ENCODE results near the gene DPEP3.
"Not testable (repeated sequence)": the region's sequence is repeated elsewhere in the genome, so short reads cannot be mapped to it uniquely, and the experiment has no call there.

DPEP3 gene

GRCh38 chr16:67943619-67944504, 36.4 kb downstream of the DPEP3 start, which contains the start of gene LCAT:
Gene LCAT (minus strand): TSS chr16:67944120. CDS start chr16:67944101, 19 bp downstream.
- no peak for DNase-seq

- DNase-seq: no peak
These were observed 37.1 kb downstream of the DPEP3 start for GRCh38 chr16:67943256-67943618.

- no peak for DNase-seq
These were observed 37.6 kb downstream of the DPEP3 start for GRCh38 chr16:67942510-67943255.

GRCh38 chr16:67942200-67942509, 38.1 kb downstream of the DPEP3 start:
- DNase-seq: peak; percentile 22

- DNase-seq: no peak
These were observed 38.7 kb downstream of the DPEP3 start for GRCh38 chr16:67941469-67942199.

GRCh38 chr16:67940446-67941089, 39.7 kb downstream of the DPEP3 start:
- no peak for DNase-seq

- DNase-seq: peak; percentile 24
These were observed 40.5 kb downstream of the DPEP3 start for GRCh38 chr16:67939507-67940445.

- DNase-seq: not testable (repeated sequence)
These were observed 42.6 kb downstream of the DPEP3 start for GRCh38 chr16:67937713-67938112.

- DNase-seq: peak; percentile 84
These were observed 43.3 kb downstream of the DPEP3 start for GRCh38 chr16:67936880-67937605.

GRCh38 chr16:67936124-67936879, 44.0 kb downstream of the DPEP3 start, which contains the start of gene PSMB10:
Gene PSMB10 (minus strand): TSS chr16:67936850. CDS start chr16:67936749, 101 bp downstream.
- peak; percentile 25 for DNase-seq

GRCh38 chr16:67935402-67936123, 44.7 kb downstream of the DPEP3 start:
- DNase-seq: peak; percentile 97

GRCh38 chr16:67935101-67935401, 45.2 kb downstream of the DPEP3 start:
- DNase-seq: no peak

GRCh38 chr16:67934306-67935100, 45.8 kb downstream of the DPEP3 start:
- DNase-seq: no peak

- no peak for DNase-seq
These were observed 46.5 kb downstream of the DPEP3 start for GRCh38 chr16:67933805-67934204.

GRCh38 chr16:67932462-67932840, 47.8 kb downstream of the DPEP3 start:
- DNase-seq: no peak

GRCh38 chr16:67931712-67932461, 48.4 kb downstream of the DPEP3 start, which contains the start of gene CTRL:
Gene CTRL (minus strand): TSS chr16:67931862. CDS start chr16:67931852, 10 bp downstream.
- DNase-seq: no peak

GRCh38 chr16:67930678-67931211, 49.6 kb downstream of the DPEP3 start:
- no peak for DNase-seq

- DNase-seq: no peak
These were observed 50.1 kb downstream of the DPEP3 start for GRCh38 chr16:67930191-67930590.
